IMR-90 (cell line): ENCODE results near the gene PNPLA5. TPM values are rescaled to one million over a fixed set of nuclear protein-coding genes. Genes with fewer than 3 reads are reported as not detected.

ENCODE experiments used
- ATAC-seq: fragments of 200-7000 bp; cut with Tn5 transposase; 2 replicates; pipeline ENCODE4 v1.9.1; 2020; ENCODE audit warnings: low read depth, mild to moderate bottlenecking, moderate library complexity
- BruUV-seq: library from RNA; stranded (reverse); fragments of 400-500 nt; replicated peaks from 2 replicates; lab custom pipeline; 2021; lab: Mats Ljungman, UMichigan
- CTCF ChIA-PET: fragments of 300-600 bp; formaldehyde crosslinking; extraction: SDS; loops from one replicate; lab custom pipeline; 2021; ENCODE audit warnings: antibody characterized with exemption; lab: Yijun Ruan, JAX
- POLR2A ChIA-PET: fragments of 300-600 bp; sonication (Branson Sonifier 250); formaldehyde crosslinking; loops from one replicate; lab custom pipeline; 2022; ENCODE audit warnings: antibody characterized with exemption; ENCODE audit not compliant: unreplicated experiment; lab: Charles Lee
- DNase-seq: peaks from one replicate; pipeline ENCODE4 v3.0.0; 2013
- H2AFZ ChIP-seq: replicated peaks from 2 replicates; pipeline ENCODE3; 2013; ENCODE audit warnings: low read length, mild to moderate bottlenecking; ENCODE audit not compliant: poor library complexity
- H2AK5ac ChIP-seq: 2 replicates; pipeline ENCODE4 v1.6.1; 2013; ENCODE audit warnings: low read depth, low read length, inconsistent platforms
- H2AK9ac ChIP-seq: replicated peaks from 2 replicates; pipeline ENCODE3; 2013; ENCODE audit warnings: mild to moderate bottlenecking, low read depth, low read length, moderate library complexity; ENCODE audit not compliant: poor library complexity
- H2BK120ac ChIP-seq: 2 replicates; pipeline ENCODE4 v1.6.1; 2013; ENCODE audit warnings: low read depth, low read length, inconsistent platforms
- H2BK15ac ChIP-seq: 3 replicates; pipeline ENCODE4 v1.6.1; 2013; ENCODE audit warnings: low read depth, low read length, inconsistent platforms
- H2BK20ac ChIP-seq: 2 replicates; pipeline ENCODE4 v1.6.1; 2013; ENCODE audit warnings: low read depth, mild to moderate bottlenecking, inconsistent platforms, low read length, moderate library complexity
- H2BK5ac ChIP-seq: 2 replicates; pipeline ENCODE4 v1.6.1; 2013; ENCODE audit warnings: mild to moderate bottlenecking, low read depth, low read length, inconsistent platforms; ENCODE audit not compliant: poor library complexity, severe bottlenecking
- H3K14ac ChIP-seq: replicated peaks from 2 replicates; pipeline ENCODE4 v1.6.1; 2013; ENCODE audit warnings: low read depth, low read length, inconsistent platforms
- H3K18ac ChIP-seq: 2 replicates; pipeline ENCODE4 v1.6.1; 2013; ENCODE audit warnings: low read depth, low read length, control low read depth
- H3K23ac ChIP-seq: 2 replicates; pipeline ENCODE4 v1.6.1; 2013; ENCODE audit warnings: low read depth, low read length, inconsistent platforms
- H3K27ac ChIP-seq: 2 replicates; pipeline ENCODE4 v1.5.1; 2013; ENCODE audit warnings: mild to moderate bottlenecking, control low read depth, low read length; ENCODE audit not compliant: insufficient read depth
- H3K27me3 ChIP-seq: 2 replicates; pipeline ENCODE4 v1.6.1; 2013; ENCODE audit warnings: low read length; ENCODE audit not compliant: control insufficient read depth, insufficient read depth
- H3K36me3 ChIP-seq: 2 replicates; pipeline ENCODE4 v1.6.1; 2013; ENCODE audit warnings: low read length, mixed read lengths; ENCODE audit not compliant: control insufficient read depth, insufficient read depth
- H3K4ac ChIP-seq: 2 replicates; pipeline ENCODE4 v1.6.1; 2013; ENCODE audit warnings: low read depth, low read length, inconsistent platforms
- H3K4me1 ChIP-seq: 2 replicates; pipeline ENCODE4 v1.6.1; 2013; ENCODE audit warnings: low read length, mixed read lengths; ENCODE audit not compliant: control insufficient read depth, insufficient read depth
- H3K4me2 ChIP-seq: 2 replicates; pipeline ENCODE4 v1.6.1; 2013; ENCODE audit warnings: low read depth, mild to moderate bottlenecking, control low read depth, low read length, moderate library complexity
- H3K4me3 ChIP-seq: 2 replicates; pipeline ENCODE4 v1.5.1; 2013; ENCODE audit warnings: low read depth, mild to moderate bottlenecking, control low read depth, low read length, moderate library complexity; ENCODE audit not compliant: insufficient read depth
- H3K56ac ChIP-seq: 2 replicates; pipeline ENCODE4 v1.6.1; 2013; ENCODE audit warnings: low read length, inconsistent platforms; ENCODE audit not compliant: insufficient read depth; ENCODE audit errors: extremely low read depth
- H3K79me1 ChIP-seq, 2 experiments: 2 replicates each; pipeline ENCODE4 v1.6.1; 2013; ENCODE audit warnings: low read length in 2 of 2, inconsistent platforms in 1 of 2, low read depth in 1 of 2
- H3K9ac ChIP-seq: 2 replicates; pipeline ENCODE4 v1.6.1; 2013; ENCODE audit warnings: low read depth, low read length, control low read depth
- H3K9me1 ChIP-seq: 2 replicates; pipeline ENCODE4 v1.6.1; 2013; ENCODE audit warnings: low read length, inconsistent platforms; ENCODE audit not compliant: insufficient read depth
- H3K9me3 ChIP-seq: 2 replicates; pipeline ENCODE4 v1.6.1; 2013; ENCODE audit warnings: low read length; ENCODE audit not compliant: control insufficient read depth, insufficient read depth
- H4K20me1 ChIP-seq: 2 replicates; pipeline ENCODE4 v1.6.1; 2013; ENCODE audit warnings: low read length, inconsistent platforms; ENCODE audit not compliant: insufficient read depth
- H4K5ac ChIP-seq: 2 replicates; pipeline ENCODE4 v1.6.1; 2013; ENCODE audit warnings: mild to moderate bottlenecking, low read depth, low read length, control low read depth
- H4K8ac ChIP-seq, 2 experiments: 2 replicates each; pipeline ENCODE4 v1.6.1; 2013; ENCODE audit warnings: low read depth in 2 of 2, low read length in 2 of 2, control low read depth in 1 of 2, inconsistent platforms in 1 of 2
- H4K91ac ChIP-seq: 2 replicates; pipeline ENCODE4 v1.6.1; 2013; ENCODE audit warnings: low read depth, low read length, inconsistent platforms; ENCODE audit not compliant: insufficient read depth
- BHLHE40 ChIP-seq: fragments of 150-350 bp; IDR thresholded peaks from 2 replicates; pipeline ENCODE4 v1.6.1; 2016; ENCODE audit warnings: mild to moderate bottlenecking, low read depth, low read length
- CEBPB ChIP-seq: IDR thresholded peaks from 2 replicates; pipeline ENCODE4 v1.6.1; 2012; ENCODE audit warnings: low read depth, low read length, improper control_type of control experiment
- ELK1 ChIP-seq: fragments of 150-350 bp; IDR thresholded peaks from 2 replicates; pipeline ENCODE4 v1.6.1; 2016; ENCODE audit warnings: low read depth, mild to moderate bottlenecking, low read length, moderate library complexity, borderline replicate concordance
- MAFK ChIP-seq: IDR thresholded peaks from 2 replicates; pipeline ENCODE4 v1.6.1; 2012; ENCODE audit warnings: low read depth, low read length, improper control_type of control experiment
- MXI1 ChIP-seq: IDR thresholded peaks from 2 replicates; pipeline ENCODE4 v1.6.1; 2012; ENCODE audit warnings: low read depth, mild to moderate bottlenecking, low read length, moderate library complexity, borderline replicate concordance
- NFE2L2 ChIP-seq: fragments of 150-350 bp; IDR thresholded peaks from 2 replicates; pipeline ENCODE4 v1.6.1; 2016; ENCODE audit warnings: low read depth, mild to moderate bottlenecking, low read length
- RCOR1 ChIP-seq: IDR thresholded peaks from 2 replicates; pipeline ENCODE4 v1.6.1; 2012; ENCODE audit warnings: mild to moderate bottlenecking, low read length, improper control_type of control experiment; ENCODE audit not compliant: insufficient replicate concordance
- WGBS, 2 experiments: methylation state at CpG; one replicate each; pipeline versions ENCODE4 v1.1.5 to v1.1.7; 2013; ENCODE audit warnings: missing lambda C conversion rate in 2 of 2; ENCODE audit not compliant: insufficient read length in 1 of 2; ENCODE audit errors: extremely low coverage in 2 of 2; 5-methylcytosine and 5-hydroxymethylcytosine counted together
- dilution Hi-C: fragments of 300-500 bp; cut with HindIII; formaldehyde crosslinking; loops from one replicate; pipeline ENCODE4 v1.14.3; 2018; ENCODE audit warnings: low sequenced_read_pairs; ENCODE audit not compliant: unreplicated experiment
- in situ Hi-C: fragments of 300-500 bp; cut with MboI; formaldehyde crosslinking; loops from 3 replicates; pipeline ENCODE4 v1.14.3; 2019; ENCODE audit warnings: low sequenced_read_pairs, inconsistent platforms, mixed read lengths
- intact Hi-C: fragments of 100-400 bp; cut with micrococcal nuclease; formaldehyde crosslinking; loops from 2 replicates; pipeline ENCODE4 v1.10.0; 2022
- polyA plus RNA-seq, 3 experiments: library from polyadenylated mRNA; depleted of rRNA; stranded (reverse); fragments of >200 nt; gene quantifications; 2 replicates each; pipeline ENCODE4 v1.2.3, GENCODE V29; 2012; ENCODE audit warnings: low replicate concordance in 1 of 3
- total RNA-seq: library from RNA; depleted of rRNA; stranded (reverse); fragments of >200 nt; gene quantifications from 2 replicates; pipeline ENCODE4 v1.2.3, GENCODE V29; 2012

The PNPLA5 gene
- total and polyA plus RNA-seq, 2 of the 4 experiments (the other 2 are of a cell fraction), result 0.18 to 0.44 TPM

GRCh38 chr22:43858156-43858895 lies 33.5 kb downstream of the PNPLA5 start:
- in situ Hi-C loops (no loop called here), dilution Hi-C loops (no loop called here), intact Hi-C loops (no loop called here)
- Histone ChIP-seq H3K4me1 (no peaks in the 10 kb centered on the region; the same call in 1 of the 2 replicates), H3K18ac (no peak overlapping the region), H3K23ac (no peak overlapping the region), H3K4ac (no peak overlapping the region), H2AFZ (no peak overlapping the region), H4K20me1 (peaks cover 3% of the 10 kb centered on the region; the same call in 1 of the 2 replicates), H4K8ac (no peak overlapping the region), H3K79me1 (peaks cover 0 to 7% of the 10 kb centered on the region in 2 experiments; a peak in 2 of 4 replicates), H3K9ac (no peak overlapping the region), H3K56ac (no peak overlapping the region), H2BK120ac (no peak overlapping the region), H3K4me2 (no peak overlapping the region), H3K36me3 (no peaks in the 10 kb centered on the region), H3K9me1 (no peaks in the 10 kb centered on the region), H3K9me3 (no peaks in the 10 kb centered on the region), H3K4me3 (no peak overlapping the region), H3K27me3 (peaks cover 3% of the 10 kb centered on the region; the same call in 1 of the 2 replicates), H2BK5ac (no peak overlapping the region), H3K14ac (no peak overlapping the region), H2AK9ac (no peak overlapping the region), H4K91ac (no peak overlapping the region), H2BK20ac (no peak overlapping the region), H2AK5ac (no peak overlapping the region), H4K5ac (no peak overlapping the region), H3K27ac (no peak overlapping the region), H2BK15ac (no peak overlapping the region)
- POLR2A ChIA-PET, result no interaction called here
- BruUV-seq, result no TSS peak
- TF ChIP-seq BHLHE40 (no peak), NFE2L2 (no peak), RCOR1 (no peak), CEBPB (no peak), ELK1 (no peak), MXI1 (no peak), MAFK (no peak)
- no CpG with 5 or more reads among the region's 11 CpGs for WGBS, 2 experiments
- ATAC-seq (no peak), DNase-seq (no peak)
- CTCF ChIA-PET, result no interaction called here
